ENCODE results near the gene AICDA. TPM values are rescaled to one million over a fixed set of nuclear protein-coding genes. Genes with fewer than 3 reads are reported as not detected.
"Not testable (repeated sequence)": the region's sequence is repeated elsewhere in the genome, so short reads cannot be mapped to it uniquely, and the experiment has no call there.

AICDA gene
- polyA plus RNA-seq, 4 donors = 0.49 to 0.55 (median 0.53) TPM

DNA sequence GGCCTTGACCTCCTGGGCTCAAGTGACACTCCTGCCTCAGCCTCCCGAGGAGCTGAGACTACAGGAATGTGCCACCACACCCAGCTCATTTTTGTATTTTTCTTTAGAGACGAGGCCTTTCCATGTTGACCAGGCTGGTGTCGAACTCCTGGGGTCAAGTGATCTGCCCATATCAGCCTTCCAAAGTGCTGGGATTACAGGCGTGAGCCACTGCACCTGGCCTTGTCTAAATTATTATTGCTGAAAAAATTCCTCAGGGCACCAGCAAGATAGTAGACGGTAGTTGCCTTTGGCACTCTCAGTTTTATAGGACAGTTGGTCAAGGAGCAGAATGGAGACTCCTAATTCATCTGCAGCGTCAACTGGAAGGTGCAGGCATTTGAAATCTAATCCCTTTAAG is 2.5 kb upstream of the AICDA start:
- DNase-seq (ENCODE audit: low read depth in 4 of 4, low spot score in 3 of 4) = no peak

DNA sequence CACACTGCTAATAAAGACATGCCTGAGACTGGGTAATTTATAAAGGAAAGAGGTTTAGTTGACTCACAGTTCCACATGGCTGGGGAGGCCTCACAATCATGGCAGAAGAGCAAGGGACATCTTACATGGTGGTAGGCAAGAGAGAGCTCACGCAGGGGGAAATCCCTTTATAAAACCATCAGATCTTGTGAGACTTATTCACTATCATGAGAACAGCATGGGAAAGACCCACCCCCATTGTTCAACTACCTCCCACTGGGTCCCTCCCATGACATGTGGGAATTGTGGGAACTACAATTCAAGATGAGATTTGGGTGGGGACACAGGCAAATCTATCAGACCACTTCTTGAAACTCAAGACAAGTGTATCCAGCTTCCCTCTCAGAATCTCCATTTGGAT is 1.2 kb upstream of the AICDA start:
- DNase-seq (ENCODE audit: low read depth in 4 of 4, low spot score in 3 of 4) = not testable (repeated sequence)

DNA sequence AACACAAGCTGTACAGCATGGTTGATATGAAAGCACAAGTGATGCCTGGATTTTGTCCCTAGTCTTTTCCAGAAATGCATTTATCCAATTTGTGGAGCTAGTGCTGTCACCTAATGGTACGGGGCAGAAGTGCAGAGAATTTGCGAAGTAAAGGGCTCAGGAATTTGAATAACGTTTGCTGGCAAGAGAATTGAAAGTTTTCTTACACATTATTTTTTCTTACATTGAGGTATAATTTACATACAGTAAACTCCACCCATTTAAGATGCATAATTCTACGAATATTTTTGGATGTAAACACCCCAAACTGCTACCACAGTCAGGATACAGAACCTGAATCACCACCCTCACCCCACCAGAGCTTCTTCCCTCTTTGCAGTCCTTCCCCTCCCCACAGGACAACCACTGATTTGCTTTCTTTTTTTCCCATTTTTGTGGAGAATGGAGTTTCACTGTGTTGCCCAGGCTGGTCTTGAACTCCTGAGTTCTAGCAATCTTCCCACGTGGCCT is 3.5 kb downstream of the AICDA start:
- DNase-seq (ENCODE audit: low read depth in 4 of 4, low spot score in 3 of 4) = peak in 1 of 4 donors; percentile 38

DNA sequence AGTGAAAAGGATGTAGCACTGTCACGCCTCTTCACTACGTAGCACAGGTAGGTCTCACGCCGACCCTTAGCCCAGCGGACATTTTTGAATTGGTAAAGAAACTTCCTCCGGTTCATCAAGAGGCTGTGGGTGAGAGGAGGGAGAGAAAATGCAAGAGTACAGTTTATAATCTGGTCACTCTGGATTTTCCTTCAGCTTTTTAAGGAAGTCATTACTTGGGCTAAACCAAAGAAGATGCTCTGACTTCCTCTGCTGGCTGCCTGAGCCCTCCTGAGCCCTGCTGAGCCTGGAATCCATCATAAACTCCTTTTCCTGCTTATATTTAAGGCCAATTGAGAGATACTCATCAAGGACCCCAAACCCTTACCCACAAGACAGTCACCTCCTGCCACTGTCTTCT is 5.8 kb downstream of the AICDA start:
- no peak for DNase-seq (ENCODE audit: low read depth in 4 of 4, low spot score in 3 of 4)

DNA sequence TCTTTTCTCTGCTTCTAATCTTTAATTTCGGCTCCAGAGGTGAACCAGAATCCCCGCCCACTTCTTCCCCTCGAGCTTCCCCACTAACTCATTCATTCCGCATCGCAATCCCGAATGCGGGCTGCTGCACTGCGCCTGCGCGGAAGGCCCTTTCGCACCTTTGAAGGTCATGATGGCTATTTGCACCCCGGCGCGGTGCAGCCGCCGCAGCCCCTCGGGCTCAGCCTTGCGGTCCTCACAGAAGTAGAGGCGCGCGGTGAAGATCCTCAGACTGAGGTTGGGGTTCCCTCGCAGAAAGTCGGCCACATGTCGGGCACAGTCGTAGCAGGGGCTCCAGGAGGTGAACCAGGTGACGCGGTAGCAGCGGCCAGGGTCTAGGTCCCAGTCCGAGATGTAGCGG is 7.6 kb downstream of the AICDA start:
- DNase-seq (ENCODE audit: low read depth in 4 of 4, low spot score in 3 of 4) = no peak

DNA sequence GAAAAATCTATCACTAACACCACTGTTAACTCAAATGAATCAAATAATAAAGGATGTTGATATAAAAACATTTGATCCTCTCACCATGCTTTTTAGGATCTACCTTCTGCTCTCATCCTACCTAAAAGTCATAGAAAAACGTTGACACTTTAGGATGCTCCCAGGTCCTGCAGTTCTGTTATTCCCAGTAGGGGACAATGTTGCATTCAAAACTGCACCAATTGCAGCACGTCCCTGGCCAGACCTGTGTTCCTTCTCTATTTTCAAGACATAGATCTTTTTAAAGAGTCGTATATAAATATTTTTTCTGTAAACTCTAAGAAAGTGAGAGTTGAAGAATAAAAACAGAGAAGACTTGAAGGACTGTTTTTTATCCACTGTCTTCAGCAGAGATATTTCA is 8.8 kb downstream of the AICDA start:
- DNase-seq (ENCODE audit: low read depth in 4 of 4, low spot score in 3 of 4) = no peak

DNA sequence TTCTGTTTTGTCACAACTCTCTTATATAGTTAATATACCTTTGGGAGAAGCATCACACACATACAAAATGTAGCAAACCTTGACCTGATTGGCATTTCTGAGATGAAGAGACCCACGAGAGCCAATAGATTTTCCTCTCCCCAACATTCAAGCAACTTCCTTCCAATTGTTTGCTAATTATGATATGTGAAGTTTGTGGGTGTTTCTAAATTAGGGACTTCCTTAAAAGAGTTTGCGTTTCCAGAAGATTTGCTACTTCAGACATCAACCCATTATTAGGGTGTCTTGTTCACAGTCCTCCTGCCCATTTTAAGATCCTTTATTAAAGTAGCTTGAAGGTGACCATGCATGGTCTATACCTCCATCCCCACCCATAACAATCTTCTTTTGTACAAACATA is 9.4 kb downstream of the AICDA start:
- no peak for DNase-seq (ENCODE audit: low read depth in 4 of 4, low spot score in 3 of 4)

DNA sequence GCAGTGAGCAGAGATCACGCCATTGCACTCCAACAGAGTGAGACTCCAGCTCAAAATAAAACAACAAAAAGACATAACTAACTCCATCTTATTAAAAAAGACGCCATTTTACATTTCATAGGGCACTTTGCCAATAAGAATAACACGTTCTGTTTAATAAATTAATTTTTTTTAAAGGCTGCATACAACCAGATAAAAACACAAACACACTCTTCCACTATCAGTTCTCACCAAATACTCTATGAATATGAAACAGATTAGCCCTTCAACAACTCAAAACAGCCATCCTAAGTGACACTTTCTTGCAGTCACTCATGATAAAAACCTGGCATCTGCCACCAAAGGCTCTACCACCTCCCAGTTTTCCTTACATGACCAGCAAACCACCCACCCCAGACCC is 16.1 kb downstream of the AICDA start:
- no peak for DNase-seq (ENCODE audit: low read depth in 4 of 4, low spot score in 3 of 4)

DNA sequence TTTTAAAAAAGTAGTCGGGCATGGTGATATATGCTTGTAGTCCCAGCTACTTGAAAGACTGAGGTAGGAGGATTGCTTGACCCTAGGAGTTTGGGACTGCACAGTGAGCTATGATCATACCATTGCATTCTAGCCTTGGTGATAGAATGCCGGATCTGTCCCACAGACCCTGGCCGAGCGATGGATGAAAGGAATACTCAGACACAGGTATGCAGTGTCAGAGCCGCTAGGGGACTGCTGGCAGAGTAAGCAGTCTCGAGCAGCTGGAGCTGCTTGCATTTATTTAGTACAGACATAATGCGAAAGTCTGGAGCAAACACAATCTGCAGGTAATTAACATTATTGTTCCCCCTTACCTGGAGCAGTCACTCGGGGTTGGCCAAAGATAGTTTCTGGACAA is 18.6 kb downstream of the AICDA start:
- DNase-seq (ENCODE audit: low read depth in 4 of 4, low spot score in 3 of 4) = no peak

DNA sequence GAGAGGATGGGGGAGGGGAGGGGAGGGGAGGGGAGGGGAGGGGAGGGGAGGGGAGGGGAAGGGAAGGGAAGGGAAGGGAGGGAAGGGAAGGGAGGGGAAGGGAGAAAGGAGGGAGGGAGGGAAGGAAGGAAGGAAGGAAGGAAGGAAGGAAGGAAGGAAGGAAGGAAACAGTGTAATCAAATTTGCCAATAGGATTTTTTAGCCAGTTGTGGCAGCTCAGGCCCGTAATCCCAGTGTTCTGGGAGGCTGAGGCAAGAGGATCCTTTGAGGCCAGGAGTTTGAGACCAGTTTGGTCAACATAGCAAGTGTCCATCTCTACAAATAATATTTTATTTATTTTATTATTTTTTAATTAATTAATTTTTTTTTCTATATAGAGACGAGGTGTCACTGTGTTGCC is 19.4 kb downstream of the AICDA start:
- no peak for DNase-seq (ENCODE audit: low read depth in 4 of 4, low spot score in 3 of 4)

DNA sequence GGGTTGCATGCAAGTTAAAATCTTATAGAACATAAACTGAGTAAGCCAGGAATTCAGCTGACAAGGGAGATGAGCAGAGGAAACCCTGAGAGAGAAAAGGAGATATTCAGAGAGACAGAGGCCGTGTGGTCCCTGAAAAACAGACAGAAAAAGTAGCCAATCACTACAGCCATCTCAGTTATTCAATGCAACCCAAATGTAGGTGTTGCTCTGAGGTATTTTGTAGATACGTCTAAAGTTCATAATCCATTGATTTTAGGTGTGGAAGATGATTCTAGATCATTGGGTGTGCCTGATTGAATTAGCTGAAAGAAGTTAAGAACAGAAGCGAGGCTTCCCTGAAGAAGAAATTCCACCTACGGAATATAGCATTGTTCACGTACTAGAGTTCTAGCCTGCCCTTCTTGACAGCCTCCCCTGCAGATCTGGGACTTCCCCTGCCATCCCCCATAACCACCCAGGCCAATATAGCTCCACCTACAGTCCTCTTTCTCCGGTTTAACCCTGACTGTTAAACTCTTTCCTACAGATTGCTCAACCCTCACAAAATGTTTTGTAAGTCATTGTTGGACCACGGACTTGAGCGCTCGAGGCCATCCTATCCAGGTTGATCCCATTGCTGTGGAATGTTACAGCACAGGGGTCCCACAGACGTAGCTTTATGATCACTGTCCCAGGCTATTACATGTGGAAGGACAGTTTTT is 21.7 kb downstream of the AICDA start:
- DNase-seq (ENCODE audit: low read depth in 4 of 4, low spot score in 3 of 4) = no peak

DNA sequence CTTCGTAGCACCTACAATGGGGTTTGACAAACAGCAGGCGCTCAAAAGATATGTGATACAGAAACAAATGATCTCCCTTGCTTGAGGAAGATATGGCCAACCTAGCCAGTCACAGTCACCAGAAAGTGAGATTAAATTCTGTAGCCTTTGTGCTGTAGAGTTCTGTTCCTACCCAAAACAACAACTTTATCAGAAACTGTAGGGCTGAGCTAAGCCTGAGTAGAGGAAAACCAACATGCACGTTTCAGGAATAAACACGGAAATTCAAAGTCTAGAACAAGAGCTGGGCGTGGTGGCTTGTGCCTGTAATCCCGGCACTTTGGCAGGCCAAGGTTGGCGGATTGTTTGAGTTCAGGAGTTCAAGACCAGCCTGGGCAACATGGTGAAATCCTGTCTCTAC is 23.0 kb downstream of the AICDA start:
- no peak for DNase-seq (ENCODE audit: low read depth in 4 of 4, low spot score in 3 of 4)

DNA sequence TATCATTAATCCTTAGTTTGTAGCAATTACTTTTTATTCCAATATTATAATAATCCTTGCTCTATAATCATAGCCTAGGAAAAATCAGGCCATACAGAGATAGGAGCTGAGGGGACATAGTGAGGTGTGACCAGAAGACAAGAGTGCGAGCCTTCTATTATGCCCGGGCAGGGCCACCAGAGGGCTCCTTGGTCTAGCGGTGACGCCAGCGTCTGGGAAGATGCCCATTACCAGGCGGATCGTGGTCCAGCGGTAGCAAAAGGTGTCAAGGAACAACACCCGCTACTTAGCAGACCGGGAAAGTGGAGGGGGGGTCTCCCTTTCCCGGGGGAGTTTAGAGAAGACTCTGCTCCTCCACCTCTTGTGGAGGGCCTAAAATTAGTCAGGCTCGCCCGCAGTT is 28.2 kb downstream of the AICDA start:
- not testable (repeated sequence) for DNase-seq (ENCODE audit: low read depth in 4 of 4, low spot score in 3 of 4)

DNA sequence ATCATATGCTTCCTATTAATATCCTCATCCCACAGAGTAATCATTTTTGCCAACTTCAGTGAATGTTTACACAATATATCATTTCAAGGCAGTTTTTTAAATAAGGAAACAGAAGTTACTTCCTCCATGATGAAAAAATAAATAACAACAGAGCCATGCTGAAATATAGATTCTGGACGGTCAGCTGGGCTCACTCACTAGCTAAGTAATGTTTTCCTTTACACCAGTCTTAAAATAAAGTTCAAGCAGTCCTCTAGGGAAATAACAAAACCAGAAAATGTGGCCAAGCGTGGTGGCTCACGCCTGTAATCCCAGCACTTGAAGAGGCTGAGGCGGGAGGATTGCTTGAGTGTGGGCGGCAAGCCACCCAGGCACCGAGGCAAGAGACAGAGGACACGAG is 28.7 kb downstream of the AICDA start:
- DNase-seq (ENCODE audit: low read depth in 4 of 4, low spot score in 3 of 4) = peak in 1 of 4 donors; percentile 8

DNA sequence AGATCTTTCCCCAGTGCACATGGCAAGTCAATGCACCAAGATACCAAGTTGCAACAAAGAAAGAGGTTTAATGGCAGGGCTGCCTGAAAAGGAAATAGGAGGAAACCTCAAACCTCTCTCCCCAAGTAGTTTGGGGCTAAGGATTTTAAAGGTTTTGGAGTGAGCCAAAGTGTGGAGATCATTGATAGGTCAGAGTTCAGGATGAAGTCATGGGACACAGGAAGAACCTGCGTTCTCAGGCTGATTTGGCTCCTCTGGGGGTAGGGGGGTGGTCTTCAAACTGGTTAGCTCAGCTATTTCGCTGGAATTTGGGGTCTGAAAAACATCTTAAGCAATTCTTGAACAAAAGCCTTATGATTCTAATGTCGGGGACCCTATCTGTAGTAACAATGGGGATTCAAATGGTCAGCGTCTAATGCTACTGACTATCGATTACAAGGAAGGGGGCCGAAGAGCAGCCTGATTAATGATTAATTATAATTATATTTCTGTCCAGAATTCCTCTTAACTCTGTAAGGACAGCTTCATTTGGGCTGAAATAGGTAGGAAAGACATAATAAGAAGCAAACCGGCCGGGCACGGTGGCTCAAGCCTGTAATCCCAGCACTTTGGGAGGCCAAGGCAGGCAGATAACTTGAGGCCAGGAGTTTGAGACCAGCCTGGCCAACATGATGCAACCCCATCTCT is 31.4 kb downstream of the AICDA start:
- DNase-seq (ENCODE audit: low read depth in 4 of 4, low spot score in 3 of 4) = no peak

DNA sequence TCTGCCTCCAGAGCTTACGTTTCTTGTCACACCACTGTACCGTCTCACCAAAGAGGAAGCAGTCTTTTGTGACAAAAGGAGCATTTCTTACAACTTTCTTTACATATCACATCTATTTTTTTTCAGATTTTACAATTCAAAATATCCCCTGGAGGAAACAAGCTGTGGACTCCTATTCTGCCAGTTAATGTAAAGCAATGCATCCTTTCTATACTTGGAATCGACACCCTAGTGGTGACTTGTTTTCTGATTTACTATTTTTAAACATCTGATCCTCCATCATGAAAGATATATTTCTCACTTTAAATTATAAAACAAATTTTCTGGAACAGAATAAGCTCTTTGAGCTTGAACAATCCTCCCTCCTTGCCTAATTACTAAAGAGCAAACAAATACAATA is 34.8 kb downstream of the AICDA start:
- DNase-seq (ENCODE audit: low read depth in 4 of 4, low spot score in 3 of 4) = no peak

DNA sequence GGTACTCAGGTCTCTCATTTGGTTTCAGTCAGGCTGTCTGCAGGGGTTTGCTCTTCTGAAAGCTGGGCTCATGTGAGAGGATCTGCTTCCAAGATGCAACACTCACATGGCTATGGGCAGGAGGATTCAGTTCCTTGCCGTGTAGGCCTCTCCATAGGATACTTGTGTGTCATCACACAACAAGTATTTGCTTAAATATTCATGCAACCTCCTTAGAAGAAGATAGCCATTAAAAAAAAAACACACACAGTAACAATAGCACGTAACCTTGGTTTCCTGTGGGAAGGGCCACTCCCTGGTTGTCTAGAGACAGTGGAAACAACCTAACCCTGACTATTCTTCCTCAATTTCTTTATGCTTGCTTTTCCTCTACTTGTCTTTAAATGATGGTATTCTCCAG is 40.2 kb downstream of the AICDA start:
- no peak for DNase-seq (ENCODE audit: low read depth in 4 of 4, low spot score in 3 of 4)

DNA sequence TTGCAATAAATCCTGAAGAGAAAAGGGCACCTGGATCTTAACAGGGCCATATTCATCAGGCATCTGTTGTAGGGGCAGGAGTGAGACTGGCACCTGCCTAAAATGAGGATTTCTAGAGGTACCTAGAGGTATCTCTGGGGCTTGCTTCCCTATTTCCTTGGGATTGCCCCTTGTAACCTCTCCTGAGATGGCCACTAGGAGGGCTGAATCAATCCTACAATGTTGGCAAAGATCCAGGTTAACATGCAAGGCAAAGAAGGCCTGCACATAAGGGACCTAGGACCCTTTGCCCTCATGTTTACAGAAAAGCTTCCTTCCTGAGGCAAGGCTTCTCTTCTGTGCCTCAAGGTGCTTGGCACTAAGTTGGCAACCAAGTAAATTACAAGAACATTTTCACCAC is 46.1 kb downstream of the AICDA start:
- DNase-seq (ENCODE audit: low read depth in 4 of 4, low spot score in 3 of 4) = no peak

DNA sequence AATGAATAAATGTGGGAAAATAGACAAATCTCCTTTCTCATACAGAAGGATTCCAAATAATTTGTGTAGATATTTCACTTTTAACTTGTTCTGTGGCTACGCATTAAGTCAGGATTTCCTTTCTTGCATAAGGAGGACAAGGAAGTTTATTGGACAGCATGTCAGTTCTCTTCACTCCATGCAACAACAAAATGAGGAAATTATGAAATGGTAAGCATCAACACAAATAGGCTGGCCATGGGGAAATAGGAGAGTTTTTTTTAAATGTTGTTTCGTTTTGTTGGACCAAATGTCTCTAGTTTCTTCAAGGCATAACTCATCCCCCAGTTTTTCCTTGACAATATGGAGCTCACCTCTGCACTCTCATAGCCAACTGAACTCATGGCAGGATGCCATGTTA is 46.6 kb downstream of the AICDA start:
- not testable (repeated sequence) for DNase-seq (ENCODE audit: low read depth in 4 of 4, low spot score in 3 of 4)

DNA sequence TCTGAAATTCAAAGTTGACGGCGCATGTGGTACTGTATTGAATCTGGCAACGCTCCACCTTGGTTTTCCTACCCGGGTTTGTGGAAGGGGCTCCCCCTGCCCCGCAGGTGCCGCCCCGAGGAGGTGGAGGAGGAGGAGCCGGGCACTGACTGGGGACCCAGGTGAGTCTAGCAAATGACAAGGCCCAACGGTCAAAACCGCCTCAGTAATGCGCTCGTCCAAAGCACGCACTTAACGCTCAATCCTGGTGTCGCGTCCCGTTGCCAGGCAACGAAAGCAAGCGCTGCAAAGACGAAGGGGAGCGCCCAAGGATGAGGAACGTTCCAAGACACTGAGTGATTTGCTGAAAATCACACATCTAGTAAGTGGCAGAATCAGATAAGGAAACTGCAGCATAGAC is 48.0 kb downstream of the AICDA start:
- DNase-seq (ENCODE audit: low read depth in 4 of 4, low spot score in 3 of 4) = no peak

DNA sequence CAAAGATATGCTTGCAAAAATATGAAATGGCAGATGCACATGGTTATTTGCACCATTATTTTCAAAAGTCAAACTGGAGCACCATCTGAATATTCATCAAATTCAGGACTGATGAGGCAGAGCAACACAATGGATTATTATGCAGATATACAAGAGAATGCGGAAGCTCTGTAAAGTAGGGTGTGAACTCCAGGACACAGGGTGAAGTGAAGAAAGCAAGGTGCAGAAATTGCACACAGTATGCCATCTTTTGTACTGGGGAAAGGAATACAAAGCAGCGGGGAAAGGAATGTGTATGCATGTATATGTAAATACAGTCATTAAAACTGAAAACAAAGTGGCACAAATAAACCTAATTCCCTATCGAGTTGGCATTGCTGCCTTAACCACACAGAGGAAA is 49.3 kb downstream of the AICDA start:
- no peak for DNase-seq (ENCODE audit: low read depth in 4 of 4, low spot score in 3 of 4)

DNA sequence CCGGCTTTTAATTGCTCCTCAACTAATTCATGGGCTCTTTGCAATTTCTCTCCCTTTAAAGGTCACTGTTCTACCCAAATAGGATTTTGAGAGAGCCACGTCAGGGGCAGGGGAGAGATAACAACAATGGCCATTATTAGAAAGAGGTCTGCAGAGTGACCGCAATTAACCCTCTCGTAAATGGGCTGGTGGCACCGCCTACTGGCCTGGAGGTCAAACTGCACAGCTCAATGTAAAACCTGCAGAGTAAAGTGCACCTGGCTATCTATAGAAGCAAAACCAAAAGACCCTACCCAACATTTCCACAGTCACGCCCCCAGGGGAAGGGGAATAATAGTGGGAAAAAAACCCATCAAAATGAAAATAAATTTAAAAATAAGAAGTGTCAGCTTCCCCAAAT is 50.3 kb downstream of the AICDA start:
- DNase-seq (ENCODE audit: low read depth in 4 of 4, low spot score in 3 of 4) = no peak

Measured in right renal pelvis (tissue), 4 donors.